AML-193 (cell line): ENCODE data around the gene ERGIC2.
"Not testable (repeated sequence)": the region's sequence is repeated elsewhere in the genome, so short reads cannot be mapped to it uniquely, and the experiment has no call there.

Experiments
- DNase-seq, 2 experiments: peaks; one replicate each; lab custom pipeline; 2025; lab: John Stamatoyannopoulos, UW

The ERGIC2 gene, protein sequence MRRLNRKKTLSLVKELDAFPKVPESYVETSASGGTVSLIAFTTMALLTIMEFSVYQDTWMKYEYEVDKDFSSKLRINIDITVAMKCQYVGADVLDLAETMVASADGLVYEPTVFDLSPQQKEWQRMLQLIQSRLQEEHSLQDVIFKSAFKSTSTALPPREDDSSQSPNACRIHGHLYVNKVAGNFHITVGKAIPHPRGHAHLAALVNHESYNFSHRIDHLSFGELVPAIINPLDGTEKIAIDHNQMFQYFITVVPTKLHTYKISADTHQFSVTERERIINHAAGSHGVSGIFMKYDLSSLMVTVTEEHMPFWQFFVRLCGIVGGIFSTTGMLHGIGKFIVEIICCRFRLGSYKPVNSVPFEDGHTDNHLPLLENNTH

DNA sequence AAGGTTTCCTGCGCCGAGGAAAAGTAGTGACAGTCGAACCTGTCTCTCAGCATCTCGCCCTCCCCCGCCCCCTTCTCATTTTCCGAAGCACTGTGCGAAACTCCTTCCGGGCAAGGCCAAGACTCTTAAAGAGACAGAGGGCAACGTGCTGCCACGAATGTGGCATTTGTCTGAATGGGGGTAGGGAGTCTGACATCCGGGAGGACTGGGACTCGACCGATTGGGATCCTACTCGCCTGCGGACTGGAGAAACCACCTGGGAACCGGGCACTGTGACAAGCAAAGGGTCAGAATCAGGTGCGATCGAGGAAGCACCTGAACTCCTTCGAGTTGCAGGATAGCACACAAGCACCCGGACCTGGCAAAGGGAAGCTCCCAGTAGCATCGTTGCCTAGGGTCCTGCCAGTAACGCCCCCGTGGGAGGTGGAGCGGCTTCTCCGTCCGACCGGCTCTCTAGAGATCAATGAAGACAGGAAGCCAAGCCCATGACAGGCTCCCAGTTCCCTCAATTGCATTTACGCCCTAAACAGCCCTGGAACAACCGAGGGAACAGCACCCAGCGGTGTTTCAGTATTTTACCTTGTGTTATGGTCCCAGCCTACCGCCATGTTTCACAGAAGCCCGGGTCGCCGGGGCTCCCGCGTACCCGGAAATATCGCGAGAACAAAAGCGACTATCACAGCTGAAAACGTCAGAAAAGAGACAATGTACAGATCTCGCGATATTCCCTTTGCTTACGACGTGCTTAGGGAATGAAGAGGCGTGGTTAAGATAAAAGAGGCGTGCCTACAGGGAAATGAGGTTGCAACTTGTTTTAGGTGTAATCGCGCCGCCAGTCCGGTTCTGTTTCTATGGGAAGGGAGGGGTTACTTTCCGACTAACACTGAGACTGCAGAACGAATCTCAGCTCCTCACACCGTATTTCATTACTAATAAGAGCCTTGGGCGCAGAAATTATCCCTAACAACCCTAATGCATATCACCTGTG is at the start of gene ERGIC2:
TSS of gene ERGIC2 (minus strand) at position 637 of the 988 bp plus-strand sequence. CDS start 9,539 bp downstream, outside the sequence.
- peak; percentile 99 for DNase-seq

DNA sequence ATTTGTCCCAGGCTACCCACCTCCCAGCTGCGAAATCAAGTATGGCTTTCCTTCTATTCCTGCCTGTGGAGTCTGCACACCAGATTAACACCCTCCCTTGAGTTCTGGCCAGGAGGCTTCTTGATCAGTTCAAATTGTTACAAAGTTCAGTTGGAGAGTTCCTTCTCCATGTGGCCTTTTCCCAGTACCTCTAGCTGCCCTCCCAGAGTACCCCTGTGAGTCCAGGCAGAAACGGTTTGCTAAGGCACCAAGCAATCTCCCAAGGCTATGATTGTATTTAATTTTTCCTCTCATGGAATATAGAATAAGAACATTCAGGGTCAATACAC is 49.7 kb upstream of the ERGIC2 start:
- DNase-seq = no peak

DNA sequence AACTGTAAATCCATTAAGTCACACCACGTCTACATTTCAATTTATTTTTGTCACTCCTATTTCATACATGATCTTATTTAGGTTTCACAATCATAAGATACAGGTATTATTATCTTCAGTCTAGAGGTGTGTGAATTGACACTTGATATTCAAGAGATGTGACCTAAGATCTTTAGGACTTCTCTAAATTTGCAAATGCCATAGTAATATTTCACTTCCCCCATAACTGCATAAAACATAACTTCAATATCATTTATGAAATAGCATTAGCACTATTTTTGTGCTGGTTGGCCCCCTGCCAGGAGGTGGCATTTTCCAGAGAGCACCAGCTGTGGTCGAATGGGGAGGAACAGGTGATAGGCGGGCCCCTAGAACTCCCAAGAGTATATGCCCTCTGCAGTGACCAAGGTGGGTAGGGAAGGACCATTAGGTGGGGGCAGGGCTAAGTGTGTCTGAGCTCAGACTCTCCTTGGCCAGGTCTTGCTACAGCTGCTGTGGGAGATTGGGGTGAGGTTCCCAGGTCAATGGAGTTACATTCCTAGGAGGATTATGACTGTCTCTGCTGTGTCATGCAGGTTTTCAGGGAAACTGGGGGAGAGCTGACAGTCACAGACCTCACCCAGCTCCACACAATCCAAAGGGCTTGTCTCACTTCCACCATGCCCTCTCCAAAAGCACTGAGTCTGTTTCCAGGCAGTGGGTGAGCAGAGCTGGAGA is 49.2 kb upstream of the ERGIC2 start:
- DNase-seq = no peak

DNA sequence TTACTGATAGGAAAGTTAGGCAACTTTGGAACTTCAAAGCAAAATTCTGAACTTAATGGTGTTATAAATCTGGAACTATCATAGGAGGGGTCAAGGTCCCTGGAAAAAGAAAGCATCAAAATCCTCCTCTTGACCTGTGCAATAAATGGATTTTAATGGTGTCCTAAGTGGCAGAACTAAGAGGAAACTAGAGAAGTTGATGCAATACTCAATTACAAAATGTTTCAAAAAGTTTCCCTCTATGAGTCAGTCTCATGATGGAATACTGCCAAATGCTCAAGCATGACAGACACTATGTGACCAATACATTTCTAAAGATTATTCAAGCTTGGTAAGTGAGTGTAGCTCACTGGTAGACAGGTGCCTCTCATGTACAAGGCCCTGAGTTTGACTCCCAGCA is 47.7 kb upstream of the ERGIC2 start:
- peak; percentile 93 to 95 for DNase-seq

DNA sequence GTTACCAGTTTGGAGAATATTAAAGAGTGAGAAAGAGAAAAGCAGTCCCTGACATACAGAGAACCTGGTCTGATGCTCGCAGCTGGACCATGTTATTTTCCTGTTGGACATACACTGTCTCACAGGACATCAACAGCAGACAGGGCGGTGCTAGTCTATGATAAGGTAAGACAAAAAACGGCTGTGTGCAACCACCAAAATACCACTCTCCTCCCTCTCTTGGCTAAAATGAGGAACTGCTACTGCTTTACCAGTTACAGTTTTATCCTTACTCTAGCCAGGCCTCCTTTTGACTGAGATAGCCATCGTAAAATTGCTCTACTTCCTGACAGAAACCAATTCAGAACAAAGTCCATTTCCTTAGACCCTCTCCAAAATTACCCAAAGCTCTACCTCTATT is 47.0 kb upstream of the ERGIC2 start:
- peak; percentile 80 to 81 for DNase-seq

DNA sequence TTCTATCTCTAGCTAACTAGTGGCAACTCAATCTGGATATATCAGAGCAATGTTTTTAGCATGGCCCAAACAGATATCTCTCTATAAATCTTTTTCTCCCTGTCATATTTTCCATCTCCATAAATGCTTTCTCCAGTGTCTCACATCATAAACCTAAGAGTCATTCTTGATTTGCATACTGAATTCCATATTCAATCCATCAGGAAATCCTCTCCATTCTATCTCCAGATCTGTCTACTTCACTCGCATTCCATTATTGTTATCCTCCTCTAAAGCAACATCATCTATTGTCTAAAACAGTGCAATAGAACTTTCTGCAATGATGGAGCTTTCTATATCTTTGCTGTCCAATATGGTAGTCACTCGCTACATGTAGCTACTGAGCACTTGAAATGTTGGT is 45.5 kb upstream of the ERGIC2 start:
- no peak for DNase-seq

DNA sequence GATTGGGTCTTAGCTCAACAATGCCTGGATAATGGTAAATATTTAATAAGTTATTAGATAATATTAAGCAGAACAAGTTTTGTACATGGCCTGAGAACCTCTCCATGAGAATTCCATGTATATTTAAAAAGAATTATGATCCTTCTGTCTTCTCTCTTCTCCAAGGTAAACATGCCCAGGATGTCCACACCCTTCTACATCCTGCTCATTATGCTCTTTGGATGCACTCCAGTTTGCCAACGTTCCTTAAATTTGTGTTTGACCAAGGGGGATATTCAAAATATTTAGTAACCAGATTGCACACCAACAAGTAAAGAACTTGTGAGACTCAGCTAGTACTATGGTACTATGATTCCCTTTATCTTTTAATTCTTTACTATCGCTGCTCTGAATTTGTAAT is 44.8 kb upstream of the ERGIC2 start:
- no peak for DNase-seq

DNA sequence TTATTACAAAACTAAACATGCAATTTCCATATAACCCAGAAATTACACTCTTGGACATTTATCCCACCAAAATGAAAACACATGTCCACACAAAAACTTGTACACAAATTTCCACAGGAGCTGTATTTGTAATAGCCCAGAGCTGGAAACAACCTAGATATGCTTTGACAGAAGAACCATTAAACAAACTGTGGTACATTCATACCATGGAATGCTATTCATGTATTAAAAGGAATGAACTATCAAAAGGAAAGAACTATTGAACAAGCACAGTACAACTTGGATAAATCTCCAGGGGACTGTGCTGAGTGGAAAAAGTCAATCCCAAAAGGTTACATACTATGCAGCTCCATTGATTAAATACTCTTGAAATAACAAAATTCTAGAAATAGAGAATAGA is 35.8 kb upstream of the ERGIC2 start:
- DNase-seq = no peak

DNA sequence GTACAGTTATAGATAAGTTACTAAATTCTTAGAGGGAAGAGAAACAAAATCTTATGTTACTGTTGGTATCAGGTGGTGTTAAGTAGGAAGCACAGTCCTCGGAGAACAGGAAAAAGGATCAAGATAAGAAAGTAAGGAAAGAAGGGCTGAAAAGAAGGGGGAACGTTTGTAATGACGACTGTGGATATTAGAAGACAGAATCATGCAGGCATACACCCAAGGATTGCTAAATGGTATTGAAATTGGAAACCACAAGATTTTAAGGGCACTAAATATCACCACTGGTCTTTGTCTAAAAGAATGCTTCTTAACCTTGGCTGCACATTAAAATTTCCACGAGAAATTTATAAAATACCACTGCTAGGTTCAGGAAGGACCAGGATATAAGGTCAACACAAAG is 34.1 kb upstream of the ERGIC2 start:
- DNase-seq = no peak

DNA sequence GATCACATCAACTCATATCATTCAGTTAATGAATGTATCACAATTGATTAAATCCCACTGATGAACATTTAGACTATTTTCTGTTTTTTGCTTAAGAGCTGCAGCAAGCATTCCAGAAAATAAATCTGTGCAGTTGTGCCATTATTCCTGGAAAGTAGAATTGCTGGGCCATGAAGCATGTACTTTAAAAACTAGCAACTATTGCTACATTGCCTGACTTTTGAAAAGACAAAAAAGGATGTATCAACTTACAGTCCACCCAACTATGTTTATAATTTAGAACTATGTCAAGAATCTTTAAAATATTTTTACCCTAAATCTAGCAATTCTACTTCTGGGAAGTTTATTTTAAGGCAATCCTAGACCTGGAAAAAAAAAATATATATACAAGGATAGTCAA is 33.4 kb upstream of the ERGIC2 start:
- DNase-seq = no peak

DNA sequence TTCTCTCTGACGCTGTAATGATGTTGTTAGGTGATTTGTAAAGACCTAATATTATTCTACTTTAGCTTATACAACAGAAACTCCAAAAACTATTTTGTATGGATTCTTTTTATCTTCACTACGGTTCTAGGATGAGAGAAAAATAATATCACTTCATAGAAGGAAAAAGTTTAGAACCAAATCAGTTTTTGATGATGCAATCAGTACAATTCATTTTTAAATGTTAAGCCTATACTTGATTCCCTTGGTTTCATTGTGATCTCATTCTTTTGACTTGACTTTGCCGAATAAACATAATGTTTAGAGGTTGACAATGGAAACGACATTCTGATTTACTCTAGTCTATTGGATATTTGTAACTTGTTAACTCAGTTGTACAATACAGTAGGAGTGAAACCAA is 24.6 kb upstream of the ERGIC2 start:
- no peak for DNase-seq

DNA sequence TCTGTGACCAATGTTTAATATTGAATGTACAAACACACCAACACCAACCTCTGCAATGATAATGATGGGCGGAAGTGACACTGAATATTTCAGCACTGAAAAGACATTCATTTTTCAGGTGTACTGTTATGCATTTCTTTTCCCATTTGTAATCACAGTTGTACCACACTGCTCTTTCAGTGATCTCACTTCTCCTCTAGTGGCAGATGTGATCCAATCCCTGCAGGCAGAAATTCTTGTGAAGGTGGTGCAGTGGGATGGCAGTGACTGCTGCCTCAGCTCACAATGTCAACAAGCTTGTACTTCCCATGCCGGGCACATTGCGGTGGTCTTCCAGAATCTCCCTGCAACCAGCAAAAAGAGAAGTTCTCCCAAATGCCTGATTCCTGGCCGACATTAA is 23.0 kb upstream of the ERGIC2 start:
- DNase-seq = no peak

DNA sequence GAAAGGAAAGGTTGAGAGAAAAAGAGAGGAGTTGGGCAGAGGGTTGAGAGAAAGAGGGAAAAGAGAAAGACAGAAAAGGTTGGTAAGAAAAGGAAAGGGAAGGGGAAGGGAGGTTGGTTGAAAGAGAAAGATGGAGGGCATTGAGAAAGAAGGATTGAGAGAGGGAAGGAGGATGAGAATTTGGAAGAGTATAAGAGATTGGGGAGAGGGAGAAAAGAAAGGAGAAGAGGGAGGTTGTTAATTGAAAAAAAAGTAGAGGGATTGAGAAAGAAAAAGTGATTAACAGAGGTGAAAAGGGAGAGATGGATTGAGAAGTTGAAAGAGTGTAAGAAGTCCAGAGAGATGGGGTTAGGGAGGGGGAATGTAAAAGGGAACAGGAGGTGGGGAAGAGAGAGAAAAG is 21.5 kb upstream of the ERGIC2 start:
- DNase-seq = no peak

DNA sequence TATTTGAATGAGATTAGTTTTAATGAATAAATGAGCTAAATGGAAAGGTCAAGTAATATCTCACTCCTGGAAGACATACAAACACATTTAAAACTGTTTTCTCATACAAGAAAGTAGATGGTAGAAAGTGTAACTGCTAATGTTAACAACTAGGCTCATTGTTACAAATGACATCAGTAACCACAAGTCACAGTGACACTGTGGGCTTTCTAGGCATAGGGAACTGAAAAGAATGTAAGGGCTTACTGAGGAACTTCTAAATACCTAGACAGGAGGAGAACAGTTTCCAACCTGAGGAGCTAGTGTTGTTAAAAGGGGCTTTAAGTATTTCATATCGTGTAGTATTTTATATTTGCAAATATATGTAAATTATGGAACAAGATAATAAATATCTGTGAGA is 17.5 kb upstream of the ERGIC2 start:
- DNase-seq = no peak

DNA sequence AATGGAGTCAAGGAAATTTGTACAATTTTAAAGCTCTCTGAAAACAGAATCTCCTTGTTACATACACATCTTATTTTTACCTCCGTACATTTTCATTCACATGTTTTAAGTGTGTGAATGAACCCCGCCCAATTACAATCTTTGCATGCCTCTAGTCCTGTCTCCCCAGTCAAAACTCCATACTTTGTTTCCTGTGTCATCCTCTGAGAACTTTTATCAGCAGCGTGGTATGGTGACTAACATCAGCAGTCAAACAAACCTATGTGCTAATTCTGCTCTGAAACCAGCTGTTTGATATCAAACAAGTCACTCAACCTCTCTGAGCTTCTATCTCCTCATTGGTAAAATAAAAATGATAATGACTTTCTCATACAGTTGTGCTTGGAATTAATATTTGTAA is 15.8 kb upstream of the ERGIC2 start:
- DNase-seq = no peak

DNA sequence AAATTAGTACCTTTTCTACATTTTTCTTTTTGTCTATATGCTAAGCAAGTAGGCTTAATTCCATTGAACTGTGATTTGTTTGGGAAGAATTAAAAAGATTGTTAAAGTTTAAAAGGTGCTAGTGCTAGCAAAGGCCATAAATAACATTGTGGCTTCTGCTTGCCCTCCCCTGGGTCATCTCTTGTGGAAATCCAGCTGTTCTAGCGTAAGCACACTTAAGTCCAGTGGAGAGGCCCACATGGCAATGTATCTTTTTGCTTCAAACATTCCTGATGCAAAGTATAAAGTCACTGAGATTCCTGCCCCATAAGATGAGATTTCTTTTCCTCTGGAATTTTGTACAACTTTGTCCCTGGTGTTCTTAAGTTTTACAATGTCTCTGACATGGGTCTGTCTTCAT is 14.4 kb upstream of the ERGIC2 start:
- DNase-seq = no peak

DNA sequence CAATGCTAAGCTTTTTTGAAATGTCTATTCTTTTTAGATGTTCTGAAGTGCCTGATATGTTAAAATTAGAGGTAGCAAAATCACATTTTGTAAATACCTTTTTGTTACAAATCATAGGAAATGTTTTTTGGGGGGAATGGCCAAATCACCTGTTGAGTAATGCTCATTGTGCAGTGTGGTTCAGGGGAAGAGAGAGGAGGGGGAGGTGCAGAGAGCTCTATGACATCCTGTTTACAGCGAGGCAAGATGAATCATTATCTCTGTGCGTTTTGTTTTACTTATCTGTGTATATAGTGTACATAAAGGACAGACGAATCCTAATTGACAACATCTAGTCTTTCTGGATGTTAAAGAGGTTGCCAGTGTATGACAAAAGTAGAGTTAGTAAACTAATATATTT is 9.4 kb upstream of the ERGIC2 start:
- DNase-seq = not testable (repeated sequence)

DNA sequence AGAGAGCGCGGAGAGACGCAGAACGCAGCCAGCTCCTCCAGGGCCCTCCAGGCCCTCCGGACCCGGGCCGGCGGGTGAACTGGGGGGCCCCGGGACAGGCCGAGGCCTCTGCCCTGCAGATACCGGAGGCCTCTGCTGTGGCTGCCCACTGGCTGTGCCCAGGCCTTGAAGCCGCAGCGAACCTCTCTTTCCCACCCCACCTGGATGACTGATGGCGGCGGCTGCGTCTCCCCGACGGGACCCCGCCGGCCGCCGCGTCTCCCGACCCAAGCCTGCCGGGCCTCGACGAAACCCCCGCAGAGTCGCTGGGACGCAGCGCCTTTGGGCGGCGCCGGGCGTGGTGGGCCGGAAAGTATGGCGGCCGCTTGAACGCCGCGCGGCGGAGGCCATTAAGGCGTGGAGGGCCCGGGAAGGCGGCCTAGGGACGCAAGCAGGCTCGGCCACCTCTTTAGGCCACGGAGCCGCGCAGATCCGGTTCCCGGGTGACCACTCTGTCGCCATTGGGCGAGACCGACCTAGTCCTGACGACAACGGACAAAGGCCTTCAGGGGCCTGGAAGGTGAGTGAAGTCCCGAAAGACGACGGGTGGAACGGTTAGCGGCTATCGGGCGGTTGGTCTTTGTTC is 8.4 kb upstream of the ERGIC2 start:
- no peak for DNase-seq

DNA sequence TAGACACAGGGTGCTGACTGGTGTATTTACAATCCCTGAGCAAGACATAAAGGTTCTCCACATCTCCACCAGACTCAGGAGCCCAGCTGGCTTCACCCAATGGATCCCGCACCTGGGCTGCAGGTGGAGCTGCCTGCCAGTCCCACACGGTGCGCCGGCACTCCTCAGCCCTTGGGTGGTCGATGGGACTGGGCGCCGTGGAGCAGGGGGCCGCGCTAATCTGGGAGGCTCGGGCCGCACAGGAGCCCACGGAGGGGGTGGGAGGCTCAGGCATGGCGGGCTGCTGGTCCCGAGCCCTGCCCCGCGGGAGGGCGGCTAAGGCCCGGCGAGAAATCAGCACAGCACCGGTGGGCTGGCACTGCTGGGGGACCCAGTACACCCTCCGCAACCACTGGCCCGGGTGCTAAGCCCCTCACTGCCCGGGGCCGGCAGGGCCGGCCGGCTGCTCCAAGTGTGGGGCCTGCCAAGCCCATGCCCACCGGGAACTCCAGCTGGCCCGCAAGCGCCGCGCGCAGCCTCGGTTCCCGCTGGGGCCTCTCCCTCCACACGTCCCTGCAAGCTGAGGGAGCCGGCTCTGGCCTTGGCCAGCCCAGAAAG is 5.2 kb upstream of the ERGIC2 start:
- not testable (repeated sequence) for DNase-seq

DNA sequence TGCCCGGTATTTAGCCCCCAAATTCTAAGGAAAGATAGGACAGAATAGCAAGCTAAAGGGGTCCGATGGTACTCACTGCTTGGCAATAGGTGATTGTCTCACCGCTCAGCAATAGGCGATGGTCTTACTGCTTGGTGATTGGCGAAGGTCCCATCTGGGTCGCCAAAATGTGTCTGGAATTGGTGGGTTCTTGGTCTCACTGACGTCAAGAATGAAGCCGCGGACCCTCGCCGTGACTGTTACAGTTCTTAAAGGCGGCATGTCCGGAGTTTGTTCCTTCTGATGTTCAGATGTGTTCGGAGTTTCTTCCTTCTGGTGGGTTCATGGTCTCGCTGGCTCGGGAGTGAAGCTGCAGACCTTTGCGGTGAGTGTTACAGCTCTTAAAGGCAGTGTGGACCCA is 4.2 kb upstream of the ERGIC2 start:
- not testable (repeated sequence) for DNase-seq

DNA sequence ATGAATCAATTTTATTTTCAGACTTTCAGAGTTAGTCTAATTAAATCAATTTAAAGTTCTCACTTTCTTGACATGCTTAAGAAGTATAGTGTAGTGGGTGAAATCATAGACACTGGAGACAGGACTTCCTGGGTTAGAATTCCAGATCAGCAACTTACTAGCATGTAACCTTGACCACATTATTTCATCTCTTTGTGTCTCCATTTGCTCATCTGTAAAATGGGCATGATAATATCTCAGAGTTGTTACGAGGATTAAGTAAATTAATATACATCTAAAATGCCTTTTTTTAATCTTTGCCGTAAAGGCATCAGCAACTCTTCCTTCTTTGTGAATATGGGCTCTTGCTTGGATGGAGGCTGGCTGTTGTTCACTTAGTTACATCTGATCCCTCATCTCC is 1.3 kb upstream of the ERGIC2 start:
- DNase-seq = no peak

DNA sequence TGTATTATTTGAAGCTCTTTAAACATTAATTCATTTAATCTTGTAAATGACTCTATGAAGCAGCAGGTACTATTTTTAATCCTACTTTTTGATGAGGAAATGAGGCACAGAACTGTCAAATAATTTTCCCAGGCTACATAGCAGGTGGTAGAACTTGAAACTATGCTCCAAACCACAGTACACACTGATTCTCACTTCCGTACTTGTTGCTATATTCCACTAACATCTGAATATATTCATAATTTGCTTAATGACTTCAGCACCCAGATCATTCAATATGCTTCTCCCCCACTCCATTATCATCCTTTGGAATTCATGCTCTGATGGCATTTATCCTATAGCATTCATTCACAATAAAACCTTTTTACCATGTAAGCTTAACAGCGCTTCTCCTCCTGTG is 4.9 kb downstream of the ERGIC2 start:
- DNase-seq = no peak
